ENCODE results near the gene ULK3.

GRCh38 chr15:74830868-74831267, 12.1 kb downstream of the ULK3 start:
- TF ChIP-seq CTCF (IDR thresholded peaks at IDR 0.05) = no peak
- no peak for TF ChIP-seq POLR2A (IDR thresholded peaks at IDR 0.05)
